IMR-90 (cell line): ENCODE results near the gene NR5A2. TPM values are rescaled to one million over a fixed set of nuclear protein-coding genes. Genes with fewer than 3 reads are reported as not detected.

Source experiments
- ATAC-seq: fragments of 200-7000 bp; cut with Tn5 transposase; 2 replicates; pipeline ENCODE4 v1.9.1; 2020; ENCODE audit warnings: low read depth, mild to moderate bottlenecking, moderate library complexity
- BruUV-seq: library from RNA; stranded (reverse); fragments of 400-500 nt; replicated peaks from 2 replicates; lab custom pipeline; 2021; lab: Mats Ljungman, UMichigan
- CTCF ChIA-PET: fragments of 300-600 bp; formaldehyde crosslinking; extraction: SDS; loops from one replicate; lab custom pipeline; 2021; ENCODE audit warnings: antibody characterized with exemption; lab: Yijun Ruan, JAX
- POLR2A ChIA-PET: fragments of 300-600 bp; sonication (Branson Sonifier 250); formaldehyde crosslinking; loops from one replicate; lab custom pipeline; 2022; ENCODE audit warnings: antibody characterized with exemption; ENCODE audit not compliant: unreplicated experiment; lab: Charles Lee
- DNase-seq: peaks from one replicate; pipeline ENCODE4 v3.0.0; 2013
- H2AFZ ChIP-seq: replicated peaks from 2 replicates; pipeline ENCODE3; 2013; ENCODE audit warnings: low read length, mild to moderate bottlenecking; ENCODE audit not compliant: poor library complexity
- H2AK5ac ChIP-seq: 2 replicates; pipeline ENCODE4 v1.6.1; 2013; ENCODE audit warnings: low read depth, low read length, inconsistent platforms
- H2AK9ac ChIP-seq: replicated peaks from 2 replicates; pipeline ENCODE3; 2013; ENCODE audit warnings: mild to moderate bottlenecking, low read depth, low read length, moderate library complexity; ENCODE audit not compliant: poor library complexity
- H2BK120ac ChIP-seq: 2 replicates; pipeline ENCODE4 v1.6.1; 2013; ENCODE audit warnings: low read depth, low read length, inconsistent platforms
- H2BK15ac ChIP-seq: 3 replicates; pipeline ENCODE4 v1.6.1; 2013; ENCODE audit warnings: low read depth, low read length, inconsistent platforms
- H2BK20ac ChIP-seq: 2 replicates; pipeline ENCODE4 v1.6.1; 2013; ENCODE audit warnings: low read depth, mild to moderate bottlenecking, inconsistent platforms, low read length, moderate library complexity
- H2BK5ac ChIP-seq: 2 replicates; pipeline ENCODE4 v1.6.1; 2013; ENCODE audit warnings: mild to moderate bottlenecking, low read depth, low read length, inconsistent platforms; ENCODE audit not compliant: poor library complexity, severe bottlenecking
- H3K14ac ChIP-seq: replicated peaks from 2 replicates; pipeline ENCODE4 v1.6.1; 2013; ENCODE audit warnings: low read depth, low read length, inconsistent platforms
- H3K18ac ChIP-seq: 2 replicates; pipeline ENCODE4 v1.6.1; 2013; ENCODE audit warnings: low read depth, low read length, control low read depth
- H3K23ac ChIP-seq: 2 replicates; pipeline ENCODE4 v1.6.1; 2013; ENCODE audit warnings: low read depth, low read length, inconsistent platforms
- H3K27ac ChIP-seq: 2 replicates; pipeline ENCODE4 v1.5.1; 2013; ENCODE audit warnings: mild to moderate bottlenecking, control low read depth, low read length; ENCODE audit not compliant: insufficient read depth
- H3K27me3 ChIP-seq: 2 replicates; pipeline ENCODE4 v1.6.1; 2013; ENCODE audit warnings: low read length; ENCODE audit not compliant: control insufficient read depth, insufficient read depth
- H3K36me3 ChIP-seq: 2 replicates; pipeline ENCODE4 v1.6.1; 2013; ENCODE audit warnings: low read length, mixed read lengths; ENCODE audit not compliant: control insufficient read depth, insufficient read depth
- H3K4ac ChIP-seq: 2 replicates; pipeline ENCODE4 v1.6.1; 2013; ENCODE audit warnings: low read depth, low read length, inconsistent platforms
- H3K4me1 ChIP-seq: 2 replicates; pipeline ENCODE4 v1.6.1; 2013; ENCODE audit warnings: low read length, mixed read lengths; ENCODE audit not compliant: control insufficient read depth, insufficient read depth
- H3K4me2 ChIP-seq: 2 replicates; pipeline ENCODE4 v1.6.1; 2013; ENCODE audit warnings: low read depth, mild to moderate bottlenecking, control low read depth, low read length, moderate library complexity
- H3K4me3 ChIP-seq: 2 replicates; pipeline ENCODE4 v1.5.1; 2013; ENCODE audit warnings: low read depth, mild to moderate bottlenecking, control low read depth, low read length, moderate library complexity; ENCODE audit not compliant: insufficient read depth
- H3K56ac ChIP-seq: 2 replicates; pipeline ENCODE4 v1.6.1; 2013; ENCODE audit warnings: low read length, inconsistent platforms; ENCODE audit not compliant: insufficient read depth; ENCODE audit errors: extremely low read depth
- H3K79me1 ChIP-seq, 2 experiments: 2 replicates each; pipeline ENCODE4 v1.6.1; 2013; ENCODE audit warnings: low read length in 2 of 2, inconsistent platforms in 1 of 2, low read depth in 1 of 2
- H3K9ac ChIP-seq: 2 replicates; pipeline ENCODE4 v1.6.1; 2013; ENCODE audit warnings: low read depth, low read length, control low read depth
- H3K9me1 ChIP-seq: 2 replicates; pipeline ENCODE4 v1.6.1; 2013; ENCODE audit warnings: low read length, inconsistent platforms; ENCODE audit not compliant: insufficient read depth
- H3K9me3 ChIP-seq: 2 replicates; pipeline ENCODE4 v1.6.1; 2013; ENCODE audit warnings: low read length; ENCODE audit not compliant: control insufficient read depth, insufficient read depth
- H4K20me1 ChIP-seq: 2 replicates; pipeline ENCODE4 v1.6.1; 2013; ENCODE audit warnings: low read length, inconsistent platforms; ENCODE audit not compliant: insufficient read depth
- H4K5ac ChIP-seq: 2 replicates; pipeline ENCODE4 v1.6.1; 2013; ENCODE audit warnings: mild to moderate bottlenecking, low read depth, low read length, control low read depth
- H4K8ac ChIP-seq, 2 experiments: 2 replicates each; pipeline ENCODE4 v1.6.1; 2013; ENCODE audit warnings: low read depth in 2 of 2, low read length in 2 of 2, control low read depth in 1 of 2, inconsistent platforms in 1 of 2
- H4K91ac ChIP-seq: 2 replicates; pipeline ENCODE4 v1.6.1; 2013; ENCODE audit warnings: low read depth, low read length, inconsistent platforms; ENCODE audit not compliant: insufficient read depth
- BHLHE40 ChIP-seq: fragments of 150-350 bp; IDR thresholded peaks from 2 replicates; pipeline ENCODE4 v1.6.1; 2016; ENCODE audit warnings: mild to moderate bottlenecking, low read depth, low read length
- CEBPB ChIP-seq: IDR thresholded peaks from 2 replicates; pipeline ENCODE4 v1.6.1; 2012; ENCODE audit warnings: low read depth, low read length, improper control_type of control experiment
- CHD1 ChIP-seq: IDR thresholded peaks from 2 replicates; pipeline ENCODE4 v1.6.1; 2012; ENCODE audit warnings: low read depth, low read length, improper control_type of control experiment
- FOS ChIP-seq: fragments of 150-350 bp; IDR thresholded peaks from 2 replicates; pipeline ENCODE4 v1.6.1; 2016; ENCODE audit warnings: low read depth, low read length
- MAFK ChIP-seq: IDR thresholded peaks from 2 replicates; pipeline ENCODE4 v1.6.1; 2012; ENCODE audit warnings: low read depth, low read length, improper control_type of control experiment
- MAZ ChIP-seq: IDR thresholded peaks from 2 replicates; pipeline ENCODE4 v1.6.1; 2012; ENCODE audit warnings: low read depth, mild to moderate bottlenecking, low read length, improper control_type of control experiment, moderate library complexity, borderline replicate concordance
- MXI1 ChIP-seq: IDR thresholded peaks from 2 replicates; pipeline ENCODE4 v1.6.1; 2012; ENCODE audit warnings: low read depth, mild to moderate bottlenecking, low read length, moderate library complexity, borderline replicate concordance
- NFE2L2 ChIP-seq: fragments of 150-350 bp; IDR thresholded peaks from 2 replicates; pipeline ENCODE4 v1.6.1; 2016; ENCODE audit warnings: low read depth, mild to moderate bottlenecking, low read length
- POLR2A ChIP-seq: IDR thresholded peaks from 2 replicates; pipeline ENCODE4 v1.6.1; 2012; ENCODE audit warnings: mild to moderate bottlenecking, low read depth, low read length
- RAD21 ChIP-seq: IDR thresholded peaks from 2 replicates; pipeline ENCODE4 v1.6.1; 2012; ENCODE audit warnings: low read length, improper control_type of control experiment
- RCOR1 ChIP-seq: IDR thresholded peaks from 2 replicates; pipeline ENCODE4 v1.6.1; 2012; ENCODE audit warnings: mild to moderate bottlenecking, low read length, improper control_type of control experiment; ENCODE audit not compliant: insufficient replicate concordance
- RFX5 ChIP-seq: IDR thresholded peaks from 2 replicates; pipeline ENCODE4 v1.8.0; 2012; ENCODE audit warnings: low read depth, mild to moderate bottlenecking, low read length, moderate library complexity
- SMC3 ChIP-seq: fragments of 150-350 bp; IDR thresholded peaks from 2 replicates; pipeline ENCODE4 v1.6.1; 2016; ENCODE audit warnings: low read depth, mild to moderate bottlenecking, antibody characterized with exemption, low read length, moderate library complexity
- USF2 ChIP-seq: fragments of 150-350 bp; IDR thresholded peaks from 2 replicates; pipeline ENCODE4 v1.6.1; 2017; ENCODE audit warnings: mild to moderate bottlenecking, antibody characterized with exemption, low read length, low read depth
- WGBS, 2 experiments: methylation state at CpG; one replicate each; pipeline versions ENCODE4 v1.1.5 to v1.1.7; 2013; ENCODE audit warnings: missing lambda C conversion rate in 2 of 2; ENCODE audit not compliant: insufficient read length in 1 of 2; ENCODE audit errors: extremely low coverage in 2 of 2; 5-methylcytosine and 5-hydroxymethylcytosine counted together
- dilution Hi-C: fragments of 300-500 bp; cut with HindIII; formaldehyde crosslinking; loops from one replicate; pipeline ENCODE4 v1.14.3; 2018; ENCODE audit warnings: low sequenced_read_pairs; ENCODE audit not compliant: unreplicated experiment
- in situ Hi-C: fragments of 300-500 bp; cut with MboI; formaldehyde crosslinking; loops from 3 replicates; pipeline ENCODE4 v1.14.3; 2019; ENCODE audit warnings: low sequenced_read_pairs, inconsistent platforms, mixed read lengths
- intact Hi-C: fragments of 100-400 bp; cut with micrococcal nuclease; formaldehyde crosslinking; loops from 2 replicates; pipeline ENCODE4 v1.10.0; 2022
- polyA plus RNA-seq, 3 experiments: library from polyadenylated mRNA; depleted of rRNA; stranded (reverse); fragments of >200 nt; gene quantifications; 2 replicates each; pipeline ENCODE4 v1.2.3, GENCODE V29; 2012; ENCODE audit warnings: low replicate concordance in 1 of 3
- total RNA-seq: library from RNA; depleted of rRNA; stranded (reverse); fragments of >200 nt; gene quantifications from 2 replicates; pipeline ENCODE4 v1.2.3, GENCODE V29; 2012
- TF ChIP-seq, protein P1 (sequence below): conservative IDR thresholded peaks from 2 replicates; pipeline ENCODE4 v1.5.1; 2012; ENCODE audit warnings: mild to moderate bottlenecking, low read depth, low read length, improper control_type of control experiment
- TF ChIP-seq, protein P2 (sequence below): fragments of 150-350 bp; IDR thresholded peaks from 2 replicates; pipeline ENCODE4 v1.6.1; 2016; ENCODE audit warnings: low read depth, mild to moderate bottlenecking, low read length, moderate library complexity, borderline replicate concordance

The NR5A2 gene
- total and polyA plus RNA-seq, 2 of the 4 experiments (the other 2 are of a cell fraction): 0.03 to 0.18 TPM

DNA sequence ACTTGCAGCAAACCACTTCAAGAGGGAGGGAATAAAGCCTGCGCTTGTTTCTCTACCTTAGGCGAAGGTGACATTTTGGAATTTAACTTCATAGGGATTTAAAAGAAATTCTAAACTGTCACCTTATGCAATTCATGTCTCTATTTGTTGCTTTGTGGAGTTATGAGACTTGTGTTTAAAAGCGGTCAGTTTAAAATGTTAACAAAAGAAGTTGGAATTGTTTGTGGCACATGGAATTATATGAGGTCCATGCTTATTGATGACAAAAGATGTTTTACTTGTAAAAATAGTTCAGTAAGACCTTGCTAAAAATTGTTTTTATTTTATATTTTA, 15.8 kb downstream of the NR5A2 start:
- H4K20me1 ChIP-seq: peaks cover 6% of the 10 kb centered on the region; the same call in 1 of the 2 replicates
- no peak overlapping the region for H3K56ac ChIP-seq
- H2BK5ac ChIP-seq: no peak overlapping the region
- intact Hi-C loops (no loop called here), in situ Hi-C loops (no loop called here), dilution Hi-C loops (no loop called here)
- H3K27me3 ChIP-seq: peaks cover 53% of the 10 kb centered on the region
- no peak overlapping the region for H3K18ac ChIP-seq
- POLR2A ChIA-PET: no interaction called here
- CTCF ChIA-PET: no interaction called here
- no peak overlapping the region for H4K5ac ChIP-seq
- no peak overlapping the region for H2BK15ac ChIP-seq
- peaks cover 4% of the 10 kb centered on the region; the same call in 1 of the 2 replicates for H3K9me3 ChIP-seq
- no peak overlapping the region for H2BK20ac ChIP-seq
- no peak overlapping the region for H3K23ac ChIP-seq
- TF ChIP-seq BHLHE40: no peak
- TF ChIP-seq USF2: no peak
- no peak for TF ChIP-seq CEBPB
- no peak for TF ChIP-seq MXI1
- TF ChIP-seq, protein P1, sequence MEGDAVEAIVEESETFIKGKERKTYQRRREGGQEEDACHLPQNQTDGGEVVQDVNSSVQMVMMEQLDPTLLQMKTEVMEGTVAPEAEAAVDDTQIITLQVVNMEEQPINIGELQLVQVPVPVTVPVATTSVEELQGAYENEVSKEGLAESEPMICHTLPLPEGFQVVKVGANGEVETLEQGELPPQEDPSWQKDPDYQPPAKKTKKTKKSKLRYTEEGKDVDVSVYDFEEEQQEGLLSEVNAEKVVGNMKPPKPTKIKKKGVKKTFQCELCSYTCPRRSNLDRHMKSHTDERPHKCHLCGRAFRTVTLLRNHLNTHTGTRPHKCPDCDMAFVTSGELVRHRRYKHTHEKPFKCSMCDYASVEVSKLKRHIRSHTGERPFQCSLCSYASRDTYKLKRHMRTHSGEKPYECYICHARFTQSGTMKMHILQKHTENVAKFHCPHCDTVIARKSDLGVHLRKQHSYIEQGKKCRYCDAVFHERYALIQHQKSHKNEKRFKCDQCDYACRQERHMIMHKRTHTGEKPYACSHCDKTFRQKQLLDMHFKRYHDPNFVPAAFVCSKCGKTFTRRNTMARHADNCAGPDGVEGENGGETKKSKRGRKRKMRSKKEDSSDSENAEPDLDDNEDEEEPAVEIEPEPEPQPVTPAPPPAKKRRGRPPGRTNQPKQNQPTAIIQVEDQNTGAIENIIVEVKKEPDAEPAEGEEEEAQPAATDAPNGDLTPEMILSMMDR: no peak
- no peak for TF ChIP-seq MAZ
- no peak for TF ChIP-seq NFE2L2
- TF ChIP-seq MAFK: no peak
- TF ChIP-seq RCOR1: no peak
- TF ChIP-seq SMC3: no peak
- TF ChIP-seq POLR2A: no peak
- no peak for TF ChIP-seq RAD21
- TF ChIP-seq FOS: no peak
- TF ChIP-seq RFX5: no peak
- TF ChIP-seq, protein P2, sequence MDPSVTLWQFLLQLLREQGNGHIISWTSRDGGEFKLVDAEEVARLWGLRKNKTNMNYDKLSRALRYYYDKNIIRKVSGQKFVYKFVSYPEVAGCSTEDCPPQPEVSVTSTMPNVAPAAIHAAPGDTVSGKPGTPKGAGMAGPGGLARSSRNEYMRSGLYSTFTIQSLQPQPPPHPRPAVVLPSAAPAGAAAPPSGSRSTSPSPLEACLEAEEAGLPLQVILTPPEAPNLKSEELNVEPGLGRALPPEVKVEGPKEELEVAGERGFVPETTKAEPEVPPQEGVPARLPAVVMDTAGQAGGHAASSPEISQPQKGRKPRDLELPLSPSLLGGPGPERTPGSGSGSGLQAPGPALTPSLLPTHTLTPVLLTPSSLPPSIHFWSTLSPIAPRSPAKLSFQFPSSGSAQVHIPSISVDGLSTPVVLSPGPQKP: no peak
- no peak for TF ChIP-seq CHD1
- no peak overlapping the region for H2BK120ac ChIP-seq
- BruUV-seq: no TSS peak
- H3K4me1 ChIP-seq: peaks cover 2% of the 10 kb centered on the region; the same call in 1 of the 2 replicates
- ATAC-seq: no peak
- no peak overlapping the region for H2AFZ ChIP-seq
- no peak overlapping the region for H3K14ac ChIP-seq
- no peak overlapping the region for H2AK9ac ChIP-seq
- H3K4me2 ChIP-seq: peak overlapping the region; percentile 97
- H3K4me3 ChIP-seq: peak overlapping the region; percentile 56; the same call in 1 of the 2 replicates
- H2AK5ac ChIP-seq: no peak overlapping the region
- no peaks in the 10 kb centered on the region for H3K36me3 ChIP-seq
- no peak overlapping the region for H4K91ac ChIP-seq
- WGBS, 2 experiments: no CpG with 5 or more reads among the region's 3 CpGs
- no peak for DNase-seq
- H3K9me1 ChIP-seq: 0 out of 2 replicates have a peak, but pooled peaks cover 2% of the 10 kb centered on the region
- H3K27ac ChIP-seq: no peak overlapping the region
- no peaks in the 10 kb centered on the region for H3K79me1 ChIP-seq
- H3K4ac ChIP-seq: no peak overlapping the region
- no peak overlapping the region for H4K8ac ChIP-seq
- no peak overlapping the region for H3K9ac ChIP-seq
